Tibial nerve (tissue), 4 donors: Measurements from ENCODE around the gene LRP1. TPM values are rescaled to one million over a fixed set of nuclear protein-coding genes. Genes with fewer than 3 reads are reported as not detected.
A peak's percentile ranks its signal among the peaks of the same experiment; 100 is the strongest.

ENCODE experiments used
- DNase-seq, 2 donors: peaks; one replicate each; pipeline ENCODE4 v3.0.0-alpha.2; 2019; ENCODE audit warnings: low spot score in 2 of 2
- H3K27ac ChIP-seq, 4 donors: fragments of 200-600 bp; sonication (generic) in 3 of 4; one replicate each; pipeline ENCODE4 v1.5.1; 2017 to 2019; ENCODE audit warnings: mild to moderate bottlenecking in 1 of 4
- H3K27me3 ChIP-seq, 2 donors: fragments of 200-600 bp; sonication (generic) in 1 of 2; one replicate each; pipeline versions ENCODE4 v1.5.1 to v1.6.0; 2017 to 2019
- H3K36me3 ChIP-seq, 3 donors: fragments of 200-600 bp; sonication (generic); one replicate each; pipeline ENCODE4 v1.5.1; 2018 to 2019
- H3K4me1 ChIP-seq, 4 donors: fragments of 200-600 bp; sonication (generic) in 3 of 4; one replicate each; pipeline ENCODE4 v1.5.1; 2017 to 2019
- H3K4me3 ChIP-seq, 4 donors: fragments of 200-600 bp; sonication (generic) in 3 of 4; one replicate each; pipeline ENCODE4 v1.5.1; 2017 to 2019; ENCODE audit warnings: mild to moderate bottlenecking in 1 of 4, moderate library complexity in 1 of 4
- H3K9me3 ChIP-seq, 4 donors: fragments of 200-600 bp; sonication (generic) in 3 of 4; one replicate each; pipeline ENCODE4 v1.5.1; 2017 to 2019
- EP300 ChIP-seq, 2 donors: sonication (generic); formaldehyde crosslinking; IDR thresholded peaks; one replicate each; pipeline ENCODE4 v1.6.1; 2017; ENCODE audit warnings: antibody characterized with exemption in 2 of 2, mild to moderate bottlenecking in 1 of 2
- POLR2A ChIP-seq, 2 donors: fragments of 450-650 bp; IDR thresholded peaks; one replicate each; pipeline ENCODE4 v1.6.1; 2017; ENCODE audit warnings: antibody characterized with exemption in 2 of 2, mild to moderate bottlenecking in 2 of 2, moderate library complexity in 2 of 2
- WGBS, 2 donors: methylation state at CpG; one replicate each; pipeline ENCODE4 v1.1.5; 2018; 5-methylcytosine and 5-hydroxymethylcytosine counted together
- total RNA-seq, 4 donors: library from RNA; depleted of rRNA; stranded (reverse); fragments of >200 nt; gene quantifications; one replicate each; pipeline ENCODE4 v1.1.0, GENCODE V29; 2016
- TF ChIP-seq, protein P1 (sequence below), 5 experiments: fragments of 200-600 bp in 3 of 5; fragments of 450-650 bp in 2 of 5; sonication (generic) in 3 of 5; IDR thresholded peaks; one replicate each; pipeline ENCODE4 v1.5.1; 2016 to 2019; ENCODE audit warnings: antibody characterized with exemption in 5 of 5, mild to moderate bottlenecking in 3 of 5, moderate library complexity in 2 of 5

LRP1 gene
- total RNA-seq, 4 donors from 2014 or later, result 410 to 653 (median 527) TPM

DNA sequence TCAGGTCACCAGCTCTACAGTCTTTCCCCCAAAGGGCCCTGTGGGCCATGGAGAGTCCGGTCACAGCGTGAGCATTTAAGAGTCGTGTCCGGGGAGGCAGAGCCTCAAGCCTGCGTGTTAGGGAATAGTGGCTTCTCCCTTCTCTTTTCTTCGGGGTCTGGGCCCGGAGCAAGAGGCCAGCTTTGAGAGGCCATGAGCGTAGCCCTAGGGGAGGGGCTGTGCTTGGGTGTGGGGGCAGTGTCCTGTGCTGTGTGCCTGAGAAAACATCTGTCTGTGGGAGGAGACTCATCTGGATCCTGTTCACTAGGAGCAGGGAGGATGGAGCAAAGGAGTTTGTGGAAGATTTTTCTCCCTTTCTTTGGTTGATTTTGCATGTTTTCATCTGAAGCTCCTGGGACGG lies 13.8 kb downstream of the LRP1 start:
- peaks cover 0 to 98% (median 54%) of the 10 kb centered on the region in 4 donors for H3K4me1 ChIP-seq
- peaks cover 0 to 92% (median 11%) of the 10 kb centered on the region in 3 donors for H3K36me3 ChIP-seq
- no peak overlapping the region for H3K4me3 ChIP-seq

DNA sequence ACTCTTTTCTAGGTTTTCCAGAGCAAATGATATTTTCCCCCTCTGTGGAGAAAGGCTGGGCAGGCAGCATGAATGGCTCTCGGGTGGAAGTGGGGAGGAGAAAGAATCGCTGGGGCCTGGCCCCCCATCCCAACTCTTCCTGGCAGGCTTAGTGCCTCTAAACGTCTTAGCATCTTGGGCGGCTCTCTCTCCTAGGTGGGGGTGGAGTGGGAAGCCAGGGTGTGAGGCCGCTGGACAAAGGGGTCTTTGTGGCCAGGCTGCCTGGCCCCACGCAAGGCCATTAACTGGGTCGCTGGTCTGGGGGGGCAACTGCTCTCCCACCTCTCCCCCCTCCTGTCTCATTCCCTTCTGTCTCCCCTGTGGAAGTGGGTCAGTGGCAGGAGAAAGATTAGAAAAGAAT lies 14.4 kb downstream of the LRP1 start:
- DNase-seq, result no peak
- peaks cover 0 to 96% (median 11%) of the 10 kb centered on the region in 3 donors for H3K36me3 ChIP-seq
- TF ChIP-seq, protein P1, sequence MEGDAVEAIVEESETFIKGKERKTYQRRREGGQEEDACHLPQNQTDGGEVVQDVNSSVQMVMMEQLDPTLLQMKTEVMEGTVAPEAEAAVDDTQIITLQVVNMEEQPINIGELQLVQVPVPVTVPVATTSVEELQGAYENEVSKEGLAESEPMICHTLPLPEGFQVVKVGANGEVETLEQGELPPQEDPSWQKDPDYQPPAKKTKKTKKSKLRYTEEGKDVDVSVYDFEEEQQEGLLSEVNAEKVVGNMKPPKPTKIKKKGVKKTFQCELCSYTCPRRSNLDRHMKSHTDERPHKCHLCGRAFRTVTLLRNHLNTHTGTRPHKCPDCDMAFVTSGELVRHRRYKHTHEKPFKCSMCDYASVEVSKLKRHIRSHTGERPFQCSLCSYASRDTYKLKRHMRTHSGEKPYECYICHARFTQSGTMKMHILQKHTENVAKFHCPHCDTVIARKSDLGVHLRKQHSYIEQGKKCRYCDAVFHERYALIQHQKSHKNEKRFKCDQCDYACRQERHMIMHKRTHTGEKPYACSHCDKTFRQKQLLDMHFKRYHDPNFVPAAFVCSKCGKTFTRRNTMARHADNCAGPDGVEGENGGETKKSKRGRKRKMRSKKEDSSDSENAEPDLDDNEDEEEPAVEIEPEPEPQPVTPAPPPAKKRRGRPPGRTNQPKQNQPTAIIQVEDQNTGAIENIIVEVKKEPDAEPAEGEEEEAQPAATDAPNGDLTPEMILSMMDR (IDR thresholded peaks at IDR 0.05), result no peak
- TF ChIP-seq EP300 (IDR thresholded peaks at IDR 0.05) (no peak), POLR2A (IDR thresholded peaks at IDR 0.05) (no peak)
- 19 to 42% methylated on average over 7 of the region's 7 CpGs for WGBS, 2 donors
- H3K4me3 ChIP-seq, result no peak overlapping the region
- peak overlapping the region; percentile 51 to 85 (median 74) for H3K27ac ChIP-seq
- H3K27me3 ChIP-seq, result no peaks in the 10 kb centered on the region
- peaks cover 0 to 98% (median 54%) of the 10 kb centered on the region in 4 donors for H3K4me1 ChIP-seq
- no peaks in the 10 kb centered on the region for H3K9me3 ChIP-seq

More for the DNA sequence above, 13.8 kb downstream of the LRP1 start:
- no peaks in the 10 kb centered on the region for H3K9me3 ChIP-seq
- H3K27me3 ChIP-seq, result no peaks in the 10 kb centered on the region
- 34 to 49% methylated on average over 9 of the region's 9 CpGs for WGBS, 2 donors
- no peak for TF ChIP-seq EP300 (IDR thresholded peaks at IDR 0.05)
- H3K27ac ChIP-seq, result peak overlapping the region in 3 of 4 donors; percentile 65 to 85 (median 83)
- DNase-seq, result no peak

DNA sequence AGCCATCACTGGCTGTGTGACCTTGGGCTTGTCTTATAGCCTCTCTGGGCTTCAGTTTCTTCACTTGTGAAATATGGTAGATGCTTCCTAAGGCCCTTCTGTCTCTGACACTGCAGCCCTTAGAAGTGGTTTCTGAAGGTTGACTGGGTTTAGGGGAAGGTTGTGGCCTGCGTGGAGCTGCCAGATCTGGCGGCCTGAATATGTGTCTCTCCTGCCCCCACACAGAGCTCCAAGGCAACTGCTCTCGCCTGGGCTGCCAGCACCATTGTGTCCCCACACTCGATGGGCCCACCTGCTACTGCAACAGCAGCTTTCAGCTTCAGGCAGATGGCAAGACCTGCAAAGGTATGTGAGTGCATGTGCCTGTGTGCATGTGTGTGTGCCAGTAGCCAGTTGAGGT lies 15.2 kb downstream of the LRP1 start:
- 50 to 71% methylated on average over 4 of the region's 4 CpGs for WGBS, 2 donors
- no peak overlapping the region for H3K4me3 ChIP-seq
- DNase-seq, result no peak
- H3K4me1 ChIP-seq, result peaks cover 0 to 98% (median 54%) of the 10 kb centered on the region in 4 donors
- H3K9me3 ChIP-seq, result no peaks in the 10 kb centered on the region
- TF ChIP-seq POLR2A (IDR thresholded peaks at IDR 0.05) (no peak), EP300 (IDR thresholded peaks at IDR 0.05) (no peak)
- TF ChIP-seq, protein P1 (IDR thresholded peaks at IDR 0.05), result no peak
- H3K27ac ChIP-seq, result peak overlapping the region; percentile 51 to 85 (median 74)
- H3K36me3 ChIP-seq, result peaks cover 0 to 91% (median 11%) of the 10 kb centered on the region in 3 donors
- no peaks in the 10 kb centered on the region for H3K27me3 ChIP-seq

DNA sequence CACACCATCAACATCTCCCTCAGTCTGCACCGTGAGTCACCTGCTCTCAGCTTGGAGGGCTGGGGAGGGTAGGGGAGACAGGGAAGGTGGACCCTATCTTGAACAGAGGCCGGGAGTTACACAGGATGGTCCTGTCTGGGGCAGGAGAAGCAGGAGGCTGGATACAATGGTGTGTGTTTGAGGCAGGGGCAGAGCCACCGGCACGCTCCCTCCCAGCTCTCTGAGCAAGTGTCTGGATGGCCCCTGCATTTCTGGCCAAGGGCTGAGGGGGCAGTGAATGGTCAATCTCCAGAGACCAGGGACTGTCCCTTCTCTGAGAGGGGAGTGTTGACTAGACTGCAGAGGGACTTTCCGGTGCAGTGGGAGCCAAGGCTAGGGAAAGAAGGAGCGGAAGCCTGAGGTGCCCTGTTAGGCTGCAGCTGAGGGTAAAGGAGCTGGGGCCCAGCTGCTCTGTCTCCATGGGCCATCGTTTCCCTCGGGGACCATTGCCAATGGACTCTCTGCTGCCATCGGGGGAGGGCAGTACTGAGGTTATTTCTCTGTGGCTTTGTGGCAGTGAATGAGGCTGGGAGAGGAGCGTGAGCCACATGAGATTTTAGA lies 17.3 kb downstream of the LRP1 start:
- H3K27ac ChIP-seq, result peak overlapping the region in 3 of 4 donors; percentile 67 to 81 (median 68)
- peaks cover 0 to 77% (median 11%) of the 10 kb centered on the region in 3 donors for H3K36me3 ChIP-seq
- no peaks in the 10 kb centered on the region for H3K27me3 ChIP-seq
- no peak for DNase-seq
- H3K4me3 ChIP-seq, result no peak overlapping the region
- peaks cover 0 to 98% (median 66%) of the 10 kb centered on the region in 4 donors for H3K4me1 ChIP-seq
- 52 to 53% methylated on average over 10 of the region's 10 CpGs for WGBS, 2 donors
- no peaks in the 10 kb centered on the region for H3K9me3 ChIP-seq
- TF ChIP-seq, protein P1 (IDR thresholded peaks at IDR 0.05), result no peak
- TF ChIP-seq EP300 (IDR thresholded peaks at IDR 0.05), result no peak

DNA sequence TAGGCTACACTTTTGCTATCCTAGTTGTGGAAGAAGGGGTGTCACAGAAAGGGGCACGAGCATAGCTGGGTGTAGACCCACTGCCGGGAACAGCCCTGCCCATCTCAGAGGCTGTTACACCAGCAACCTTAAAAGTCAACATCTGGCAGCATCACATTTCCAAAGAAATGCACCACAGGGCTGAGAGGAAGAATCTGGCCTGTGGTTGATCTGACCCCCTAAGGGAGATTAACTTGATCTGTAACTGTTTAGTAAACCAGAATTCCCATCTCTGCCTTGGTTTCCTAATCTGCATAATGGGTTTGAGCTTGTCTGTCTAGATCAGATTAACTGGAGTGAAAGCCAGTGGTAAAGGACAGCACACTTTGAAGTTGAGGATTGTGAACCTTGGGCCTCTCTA lies 17.8 kb downstream of the LRP1 start:
- peaks cover 0 to 98% (median 71%) of the 10 kb centered on the region in 4 donors for H3K4me1 ChIP-seq
- TF ChIP-seq POLR2A (IDR thresholded peaks at IDR 0.05), result no peak
- no peak for TF ChIP-seq EP300 (IDR thresholded peaks at IDR 0.05)
- TF ChIP-seq, protein P1 (IDR thresholded peaks at IDR 0.05), result no peak
- no peak overlapping the region for H3K4me3 ChIP-seq
- peak overlapping the region in 3 of 4 donors; percentile 67 to 81 (median 68) for H3K27ac ChIP-seq
- 40 to 49% methylated on average over 2 of the region's 2 CpGs for WGBS, 2 donors
- DNase-seq, result no peak
- H3K9me3 ChIP-seq, result no peaks in the 10 kb centered on the region
- H3K36me3 ChIP-seq, result peaks cover 0 to 72% (median 11%) of the 10 kb centered on the region in 3 donors
- no peaks in the 10 kb centered on the region for H3K27me3 ChIP-seq
